CD4-positive, alpha-beta T cell (primary cell): ENCODE results near the gene THRB. TPM values are rescaled to one million over a fixed set of nuclear protein-coding genes. Genes with fewer than 3 reads are reported as not detected.

Experiments used
- ATAC-seq: fragments of 200-7000 bp; cut with Tn5 transposase; one replicate; pipeline ENCODE4 v1.10.0; 2022; ENCODE audit warnings: mild to moderate bottlenecking; ENCODE audit not compliant: poor library complexity
- CTCF ChIA-PET: fragments of 350-600 bp; sonication (Branson Sonifier 250); formaldehyde crosslinking; loops from one replicate; lab custom pipeline; 2021; ENCODE audit warnings: antibody characterized with exemption, inconsistent platforms; lab: Charles Lee
- POLR2A ChIA-PET: fragments of 350-600 bp; sonication (Branson Sonifier 250); formaldehyde crosslinking; loops from one replicate; lab custom pipeline; 2021; ENCODE audit warnings: antibody characterized with exemption, inconsistent platforms; lab: Charles Lee
- DNase-seq, 14 experiments: peaks; one replicate each; pipeline ENCODE4 v3.0.0-alpha.2; 2013 to 2020; ENCODE audit warnings: mixed read lengths in 2 of 14
- H3K27ac ChIP-seq, 2 donors: one replicate each; pipeline versions ENCODE4 v1.5.1 to v1.7.0; 2013; ENCODE audit warnings: low read length in 2 of 2, low read depth in 1 of 2, mild to moderate bottlenecking in 1 of 2
- H3K27me3 ChIP-seq, 2 experiments: 1 replicate in 1 of 2; 2 replicates in 1 of 2; pipeline versions ENCODE4 v1.6.1 to v1.7.0; 2013; ENCODE audit warnings: low read length in 2 of 2, control low read depth in 1 of 2, mild to moderate bottlenecking in 1 of 2, moderate library complexity in 1 of 2; ENCODE audit not compliant: insufficient read depth in 2 of 2, control insufficient read depth in 1 of 2
- H3K36me3 ChIP-seq: one replicate; pipeline ENCODE4 v1.6.1; 2013; ENCODE audit warnings: low read length, control low read depth; ENCODE audit not compliant: insufficient read depth
- H3K4me1 ChIP-seq: one replicate; pipeline ENCODE4 v1.6.1; 2013; ENCODE audit warnings: low read length, control low read depth; ENCODE audit not compliant: insufficient read depth
- H3K4me3 ChIP-seq: one replicate; pipeline ENCODE4 v1.5.1; 2013; ENCODE audit warnings: mild to moderate bottlenecking, low read length, moderate library complexity
- H3K9me3 ChIP-seq, 2 experiments: 1 replicate in 1 of 2; 2 replicates in 1 of 2; pipeline versions ENCODE4 v1.6.1 to v1.7.0; 2013; ENCODE audit warnings: low read length in 2 of 2, mild to moderate bottlenecking in 2 of 2, control low read depth in 1 of 2, moderate library complexity in 1 of 2; ENCODE audit not compliant: control insufficient read depth in 1 of 2, insufficient read depth in 1 of 2
- H3K27ac Mint-ChIP-seq: one replicate; pipeline ENCODE4 v1.8.0; 2020; ENCODE audit warnings: mixed read lengths
- H3K27me3 Mint-ChIP-seq: one replicate; pipeline ENCODE4 v1.8.0; 2021; ENCODE audit warnings: mixed read lengths
- H3K36me3 Mint-ChIP-seq: one replicate; pipeline ENCODE4 v1.8.0; 2021; ENCODE audit warnings: low read depth, mixed read lengths
- H3K4me1 Mint-ChIP-seq: one replicate; pipeline ENCODE4 v1.8.0; 2021; ENCODE audit warnings: low read depth, mixed read lengths
- H3K4me3 Mint-ChIP-seq: one replicate; pipeline ENCODE4 v1.8.0; 2020; ENCODE audit warnings: mild to moderate bottlenecking, mixed read lengths
- H3K9me3 Mint-ChIP-seq: one replicate; pipeline ENCODE4 v1.8.0; 2020; ENCODE audit warnings: mixed read lengths
- intact Hi-C, 2 experiments: fragments of 100-400 bp; cut with DNase I in 1 of 2; cut with micrococcal nuclease in 1 of 2; formaldehyde crosslinking; loops; one replicate each; pipeline versions ENCODE4 v1.15.1 to v1.9.0; 2023 to 2025; cut with DNase I, micrococcal nuclease
- total RNA-seq, 174 experiments: library from RNA in 2 of 174; stranded (reverse) in 2 of 174; gene quantifications; one replicate each; pipeline ENCODE4 v1.2.3 and lab custom pipeline; 2021 to 2026
- TF ChIP-seq, protein P1 (sequence below): fragments of 200-600 bp; IDR thresholded peaks from one replicate; pipeline ENCODE4 v1.8.0; 2022; ENCODE audit warnings: antibody characterized with exemption, mild to moderate bottlenecking

Gene THRB
- total RNA-seq, 2 experiments from 2014 or later: not detected

DNA sequence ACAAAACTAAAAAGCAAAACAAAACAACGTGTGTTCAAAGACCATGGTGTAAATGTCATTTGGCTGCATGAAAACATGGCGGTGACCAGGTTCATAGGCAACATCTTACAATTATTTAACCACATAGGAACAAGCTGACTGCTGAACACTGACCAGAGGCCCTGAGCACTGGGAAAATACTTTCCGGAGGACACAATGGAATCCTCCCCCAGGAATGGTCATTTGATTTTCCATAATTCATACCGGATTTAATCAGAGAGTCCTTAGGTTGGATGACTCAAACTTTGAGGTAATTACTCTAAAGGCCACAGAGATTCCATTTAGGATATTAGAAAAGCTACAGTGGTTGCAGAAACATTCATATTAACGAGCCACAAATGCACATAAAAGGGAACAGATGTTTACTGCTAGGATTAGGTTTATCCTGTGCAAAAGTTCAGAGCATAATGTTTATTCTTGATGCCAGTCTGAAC lies 294.8 kb downstream of the THRB start:
- no peak overlapping the region for H3K4me3 Mint-ChIP-seq
- no peak overlapping the region for H3K4me3 ChIP-seq
- CTCF ChIA-PET: no interaction called here
- DNase-seq (no peak), ATAC-seq (no peak)
- TF ChIP-seq, protein P1, sequence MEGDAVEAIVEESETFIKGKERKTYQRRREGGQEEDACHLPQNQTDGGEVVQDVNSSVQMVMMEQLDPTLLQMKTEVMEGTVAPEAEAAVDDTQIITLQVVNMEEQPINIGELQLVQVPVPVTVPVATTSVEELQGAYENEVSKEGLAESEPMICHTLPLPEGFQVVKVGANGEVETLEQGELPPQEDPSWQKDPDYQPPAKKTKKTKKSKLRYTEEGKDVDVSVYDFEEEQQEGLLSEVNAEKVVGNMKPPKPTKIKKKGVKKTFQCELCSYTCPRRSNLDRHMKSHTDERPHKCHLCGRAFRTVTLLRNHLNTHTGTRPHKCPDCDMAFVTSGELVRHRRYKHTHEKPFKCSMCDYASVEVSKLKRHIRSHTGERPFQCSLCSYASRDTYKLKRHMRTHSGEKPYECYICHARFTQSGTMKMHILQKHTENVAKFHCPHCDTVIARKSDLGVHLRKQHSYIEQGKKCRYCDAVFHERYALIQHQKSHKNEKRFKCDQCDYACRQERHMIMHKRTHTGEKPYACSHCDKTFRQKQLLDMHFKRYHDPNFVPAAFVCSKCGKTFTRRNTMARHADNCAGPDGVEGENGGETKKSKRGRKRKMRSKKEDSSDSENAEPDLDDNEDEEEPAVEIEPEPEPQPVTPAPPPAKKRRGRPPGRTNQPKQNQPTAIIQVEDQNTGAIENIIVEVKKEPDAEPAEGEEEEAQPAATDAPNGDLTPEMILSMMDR: no peak
- H3K27me3 ChIP-seq: no peaks in the 10 kb centered on the region
- H3K4me1 ChIP-seq: no peaks in the 10 kb centered on the region
- peaks cover 31% of the 10 kb centered on the region for H3K27me3 Mint-ChIP-seq
- H3K9me3 ChIP-seq: peaks cover 0 to 8% of the 10 kb centered on the region in 2 experiments
- H3K4me1 Mint-ChIP-seq: no peaks in the 10 kb centered on the region
- H3K9me3 Mint-ChIP-seq: no peaks in the 10 kb centered on the region
- no peaks in the 10 kb centered on the region for H3K36me3 Mint-ChIP-seq
- intact Hi-C loops: no loop called here
- no peak overlapping the region for H3K27ac Mint-ChIP-seq
- no peak overlapping the region for H3K27ac ChIP-seq
- POLR2A ChIA-PET: no interaction called here
- H3K36me3 ChIP-seq: no peaks in the 10 kb centered on the region

DNA sequence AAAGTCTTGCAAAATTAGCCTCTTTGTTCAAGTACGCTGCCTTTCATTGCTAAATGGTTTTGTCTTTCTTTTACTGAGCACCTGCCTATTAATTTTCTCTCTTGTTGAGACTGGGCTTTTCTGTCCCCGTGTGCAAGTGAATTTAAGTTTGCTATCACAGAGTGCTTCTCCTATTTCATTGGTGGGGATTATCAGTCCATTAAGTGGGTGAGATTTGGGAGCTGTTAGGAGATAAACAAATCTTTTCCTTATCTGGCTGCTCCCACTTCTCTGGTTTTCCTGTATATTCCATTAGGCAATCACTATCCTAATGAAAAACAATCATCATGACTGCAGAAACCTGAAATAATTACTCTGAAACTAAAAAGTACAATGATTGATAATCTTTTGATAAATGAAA lies 295.4 kb downstream of the THRB start:
- Mint-ChIP-seq H3K4me3 (no peak overlapping the region), H3K4me1 (no peaks in the 10 kb centered on the region), H3K9me3 (no peaks in the 10 kb centered on the region), H3K27me3 (peaks cover 28% of the 10 kb centered on the region), H3K27ac (no peak overlapping the region), H3K36me3 (no peaks in the 10 kb centered on the region)
- Histone ChIP-seq H3K4me3 (no peak overlapping the region), H3K27ac (no peak overlapping the region), H3K27me3 (no peaks in the 10 kb centered on the region), H3K36me3 (no peaks in the 10 kb centered on the region), H3K4me1 (no peaks in the 10 kb centered on the region), H3K9me3 (peaks cover 0 to 8% of the 10 kb centered on the region in 2 experiments)
- ATAC-seq: no peak
- CTCF ChIA-PET: no interaction called here
- no peak for DNase-seq
- POLR2A ChIA-PET: no interaction called here
- TF ChIP-seq, protein P1: no peak
- intact Hi-C loops: no loop called here

DNA sequence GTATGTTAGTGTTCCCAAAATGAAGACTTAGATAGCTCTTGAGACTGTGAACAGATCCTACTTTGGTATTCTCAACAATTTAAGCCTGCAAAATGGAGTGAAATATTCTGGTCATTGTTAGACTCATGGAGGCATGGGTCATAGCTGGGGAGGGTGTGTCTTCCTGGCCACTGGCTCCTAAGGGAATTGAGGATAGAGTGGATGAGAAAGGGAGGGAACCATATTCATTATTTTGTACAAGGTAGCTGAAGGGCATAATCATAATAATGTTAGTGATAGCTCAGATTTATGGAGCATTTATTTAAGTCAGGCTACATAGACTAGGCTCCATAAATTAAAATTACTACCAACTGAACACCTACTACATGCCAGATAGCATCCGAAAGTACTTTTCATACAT lies 295.9 kb downstream of the THRB start:
- H3K27me3 Mint-ChIP-seq: peaks cover 28% of the 10 kb centered on the region
- no peak overlapping the region for H3K27ac Mint-ChIP-seq
- POLR2A ChIA-PET: no interaction called here
- DNase-seq (no peak), ATAC-seq (no peak)
- Histone ChIP-seq H3K4me1 (no peaks in the 10 kb centered on the region), H3K36me3 (no peaks in the 10 kb centered on the region), H3K27me3 (no peaks in the 10 kb centered on the region), H3K27ac (no peak overlapping the region), H3K4me3 (no peak overlapping the region), H3K9me3 (peaks cover 0 to 4% of the 10 kb centered on the region in 2 experiments)
- intact Hi-C loops: no loop called here
- H3K4me1 Mint-ChIP-seq: no peaks in the 10 kb centered on the region
- CTCF ChIA-PET: no interaction called here
- H3K9me3 Mint-ChIP-seq: no peaks in the 10 kb centered on the region
- TF ChIP-seq, protein P1: no peak
- no peaks in the 10 kb centered on the region for H3K36me3 Mint-ChIP-seq
- no peak overlapping the region for H3K4me3 Mint-ChIP-seq
